Prostate gland (tissue), 2 donors: ENCODE data around the gene ANKIB1. TPM values are rescaled to one million over a fixed set of nuclear protein-coding genes. Genes with fewer than 3 reads are reported as not detected.

Experiments used
- DNase-seq: peaks from one replicate; pipeline ENCODE4 v3.0.0-alpha.2; 2019; ENCODE audit warnings: low spot score
- H3K27ac ChIP-seq, 2 donors: fragments of 200-600 bp; sonication (generic); 2 replicates each; pipeline ENCODE4 v1.5.1; 2017 to 2019
- H3K27me3 ChIP-seq: fragments of 200-600 bp; sonication (generic); replicated peaks from 2 replicates; pipeline ENCODE4 v1.5.1; 2019; ENCODE audit not compliant: insufficient read depth
- H3K36me3 ChIP-seq, 2 donors: fragments of 200-600 bp; sonication (generic); 1 replicate in 1 of 2; 2 replicates in 1 of 2; pipeline versions ENCODE4 v1.5.1 to v1.8.1; 2017 to 2019
- H3K4me1 ChIP-seq: fragments of 200-600 bp; sonication (generic); replicated peaks from 2 replicates; pipeline ENCODE4 v1.5.1; 2019
- H3K4me3 ChIP-seq, 2 donors: fragments of 200-600 bp; sonication (generic); 2 replicates each; pipeline ENCODE4 v1.5.1; 2017 to 2019
- H3K9me3 ChIP-seq: fragments of 200-600 bp; sonication (generic); 2 replicates; pipeline ENCODE4 v1.5.1; 2017
- POLR2A ChIP-seq: fragments of 450-650 bp; IDR thresholded peaks from one replicate; pipeline ENCODE4 v1.6.1; 2016; ENCODE audit warnings: antibody characterized with exemption, mild to moderate bottlenecking
- POLR2AphosphoS5 ChIP-seq: sonication (generic); formaldehyde crosslinking; IDR thresholded peaks from one replicate; pipeline ENCODE4 v1.6.1; 2017; ENCODE audit warnings: antibody characterized with exemption
- WGBS: methylation state at CpG from one replicate; pipeline ENCODE4 v1.1.5; 2018; 5-methylcytosine and 5-hydroxymethylcytosine counted together
- intact Hi-C: fragments of 100-400 bp; cut with DNase I; formaldehyde crosslinking; loops from one replicate; pipeline ENCODE4 v1.14.2; 2022
- total RNA-seq, 2 donors: library from RNA; depleted of rRNA; stranded (reverse); fragments of >200 nt; gene quantifications; one replicate each; pipeline ENCODE4 v1.1.0, GENCODE V29; 2016
- TF ChIP-seq, protein P1 (sequence below), 4 experiments: fragments of 200-600 bp in 2 of 4; fragments of 450-650 bp in 2 of 4; sonication (generic) in 2 of 4; IDR thresholded peaks; 1 replicate in 3 of 4; 2 replicates in 1 of 4; pipeline ENCODE4 v1.5.1; 2016 to 2019; ENCODE audit warnings: antibody characterized with exemption in 4 of 4, mild to moderate bottlenecking in 2 of 4, moderate library complexity in 2 of 4

Gene ANKIB1
- total RNA-seq, 2 donors from 2014 or later = 20.1 to 47.9 TPM

DNA sequence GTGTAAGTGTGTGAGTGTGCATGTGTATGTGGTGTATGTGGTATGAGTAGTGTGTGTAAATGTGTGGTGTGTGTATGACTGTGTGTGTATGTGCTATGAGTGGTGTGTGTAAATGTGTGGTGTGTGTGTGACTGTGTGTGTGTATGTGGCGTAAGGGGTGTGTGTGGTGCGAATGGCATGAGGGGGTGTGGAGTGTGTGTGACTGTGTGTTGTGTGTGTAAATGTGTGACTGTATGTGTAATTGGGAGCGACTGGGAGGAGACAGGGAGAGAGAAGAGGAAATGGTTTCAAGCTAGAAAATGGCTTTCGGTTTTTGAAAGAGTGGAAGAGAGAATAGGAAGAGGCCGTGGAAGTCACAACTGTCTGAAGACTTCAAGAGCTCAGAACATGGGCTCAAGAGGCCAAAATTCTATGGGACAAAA is 177.9 kb downstream of the ANKIB1 start:
- WGBS = 80% methylated on average over 5 of the region's 5 CpGs
- H3K4me1 ChIP-seq = no peaks in the 10 kb centered on the region
- no peaks in the 10 kb centered on the region for H3K9me3 ChIP-seq
- intact Hi-C loops = no loop called here
- no peak overlapping the region for H3K4me3 ChIP-seq
- no peak overlapping the region for H3K27ac ChIP-seq
- no peaks in the 10 kb centered on the region for H3K36me3 ChIP-seq
- H3K27me3 ChIP-seq = no peaks in the 10 kb centered on the region
- no peak for DNase-seq
- TF ChIP-seq POLR2AphosphoS5 = no peak
- TF ChIP-seq, protein P1, sequence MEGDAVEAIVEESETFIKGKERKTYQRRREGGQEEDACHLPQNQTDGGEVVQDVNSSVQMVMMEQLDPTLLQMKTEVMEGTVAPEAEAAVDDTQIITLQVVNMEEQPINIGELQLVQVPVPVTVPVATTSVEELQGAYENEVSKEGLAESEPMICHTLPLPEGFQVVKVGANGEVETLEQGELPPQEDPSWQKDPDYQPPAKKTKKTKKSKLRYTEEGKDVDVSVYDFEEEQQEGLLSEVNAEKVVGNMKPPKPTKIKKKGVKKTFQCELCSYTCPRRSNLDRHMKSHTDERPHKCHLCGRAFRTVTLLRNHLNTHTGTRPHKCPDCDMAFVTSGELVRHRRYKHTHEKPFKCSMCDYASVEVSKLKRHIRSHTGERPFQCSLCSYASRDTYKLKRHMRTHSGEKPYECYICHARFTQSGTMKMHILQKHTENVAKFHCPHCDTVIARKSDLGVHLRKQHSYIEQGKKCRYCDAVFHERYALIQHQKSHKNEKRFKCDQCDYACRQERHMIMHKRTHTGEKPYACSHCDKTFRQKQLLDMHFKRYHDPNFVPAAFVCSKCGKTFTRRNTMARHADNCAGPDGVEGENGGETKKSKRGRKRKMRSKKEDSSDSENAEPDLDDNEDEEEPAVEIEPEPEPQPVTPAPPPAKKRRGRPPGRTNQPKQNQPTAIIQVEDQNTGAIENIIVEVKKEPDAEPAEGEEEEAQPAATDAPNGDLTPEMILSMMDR (IDR thresholded peaks at IDR 0.05) = no peak
- no peak for TF ChIP-seq POLR2A

DNA sequence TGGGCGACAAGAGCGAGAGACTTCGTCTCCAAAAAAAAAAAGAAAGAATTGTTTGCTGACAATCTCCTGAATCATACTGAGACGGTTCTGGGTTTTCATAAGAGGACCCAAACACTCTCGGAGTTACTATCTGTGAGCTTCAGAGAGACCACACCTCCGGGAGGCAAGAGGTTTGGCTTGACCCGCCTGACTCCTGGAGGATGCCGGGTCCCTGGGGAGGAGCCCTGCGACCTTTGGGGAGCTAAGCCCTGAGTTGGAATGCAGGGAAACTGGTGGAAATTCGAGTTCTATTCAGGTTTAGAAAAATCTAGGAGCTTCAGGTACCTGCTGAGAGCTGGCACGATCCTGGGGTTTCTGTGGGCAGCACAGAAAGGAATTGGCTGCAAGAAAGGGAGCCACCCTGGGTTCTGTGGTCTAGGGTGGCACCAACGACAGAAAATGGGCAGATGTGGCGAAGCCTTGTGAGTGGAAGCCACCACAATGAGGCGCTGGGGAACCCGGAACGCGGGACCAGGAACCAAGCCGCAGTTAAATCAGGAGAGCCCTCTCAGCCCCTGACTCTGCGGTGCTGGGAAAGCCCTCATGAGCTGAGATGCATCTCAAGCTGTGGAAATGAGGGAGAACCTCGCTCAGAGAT is 179.7 kb downstream of the ANKIB1 start:
- Histone ChIP-seq H3K36me3 (no peaks in the 10 kb centered on the region), H3K4me3 (no peak overlapping the region), H3K9me3 (no peaks in the 10 kb centered on the region), H3K4me1 (no peaks in the 10 kb centered on the region), H3K27me3 (no peaks in the 10 kb centered on the region), H3K27ac (no peak overlapping the region)
- intact Hi-C loops = no loop called here
- 63% methylated on average over 20 of the region's 20 CpGs for WGBS
- DNase-seq = no peak
- TF ChIP-seq, protein P1 (IDR thresholded peaks at IDR 0.05) = no peak
- TF ChIP-seq POLR2AphosphoS5 (no peak), POLR2A (no peak)

DNA sequence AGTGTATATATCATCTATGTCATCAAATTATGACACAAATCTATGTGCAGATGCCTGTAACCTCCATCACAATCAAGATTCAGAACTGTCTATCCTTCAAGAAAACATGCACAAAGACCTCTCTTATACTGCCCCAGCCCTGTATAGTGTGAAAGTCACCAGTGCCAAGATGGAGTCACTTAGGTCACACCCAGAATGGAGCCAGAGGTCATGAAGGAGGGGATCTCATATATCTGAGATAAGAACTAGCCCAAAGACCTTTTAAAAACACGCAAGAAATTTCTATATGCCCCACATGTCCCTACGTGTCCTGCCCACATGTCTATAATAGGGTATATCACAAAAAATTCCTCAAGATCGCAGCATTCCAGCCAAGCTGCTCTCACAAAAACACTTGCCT is 181.4 kb downstream of the ANKIB1 start:
- Histone ChIP-seq H3K27me3 (no peaks in the 10 kb centered on the region), H3K4me3 (no peak overlapping the region), H3K36me3 (no peaks in the 10 kb centered on the region), H3K4me1 (no peaks in the 10 kb centered on the region), H3K27ac (no peak overlapping the region), H3K9me3 (no peaks in the 10 kb centered on the region)
- DNase-seq = no peak
- intact Hi-C loops = no loop called here
- TF ChIP-seq POLR2AphosphoS5 = no peak
- TF ChIP-seq, protein P1 (IDR thresholded peaks at IDR 0.05) = no peak
- no peak for TF ChIP-seq POLR2A
- 77% methylated on average over 3 of the region's 3 CpGs for WGBS

DNA sequence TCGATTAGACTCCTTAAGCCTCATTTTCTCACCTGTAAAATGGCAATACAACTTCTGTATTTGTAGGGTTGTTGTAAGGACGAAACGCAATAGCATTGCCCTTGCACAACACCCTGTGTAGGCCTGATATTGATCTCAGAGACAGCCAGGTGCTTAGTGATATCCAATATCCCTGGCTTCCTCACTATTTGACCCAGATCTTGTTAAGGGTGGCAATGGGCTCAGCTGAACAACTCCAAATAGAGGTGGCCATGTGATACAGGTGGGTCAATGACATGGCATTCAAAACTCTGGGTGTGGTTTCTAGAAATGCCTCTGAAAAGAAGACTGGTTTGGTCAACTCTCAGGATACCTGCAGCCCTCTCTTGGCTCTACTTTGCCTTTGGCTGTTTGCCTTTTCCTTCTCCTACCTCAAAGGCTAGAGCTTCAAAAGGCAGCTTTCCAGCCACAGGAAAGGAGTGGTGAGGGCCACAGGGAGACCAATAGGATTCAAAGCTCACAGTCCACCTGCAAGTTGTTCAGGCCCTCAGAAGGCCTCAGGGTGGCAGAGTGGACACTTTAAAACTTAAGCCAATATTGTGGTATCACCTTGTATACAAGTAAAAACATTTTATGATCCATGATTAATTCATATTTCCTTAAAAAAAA is 186.6 kb downstream of the ANKIB1 start:
- 91% methylated on average over 3 of the region's 3 CpGs for WGBS
- no peak overlapping the region for H3K4me3 ChIP-seq
- H3K27me3 ChIP-seq = no peaks in the 10 kb centered on the region
- no peaks in the 10 kb centered on the region for H3K4me1 ChIP-seq
- no peak overlapping the region for H3K27ac ChIP-seq
- no peaks in the 10 kb centered on the region for H3K36me3 ChIP-seq
- H3K9me3 ChIP-seq = no peaks in the 10 kb centered on the region
- DNase-seq = no peak
- intact Hi-C loops = no loop called here
- TF ChIP-seq, protein P1 (IDR thresholded peaks at IDR 0.05) = no peak
- TF ChIP-seq POLR2A = no peak
- no peak for TF ChIP-seq POLR2AphosphoS5

DNA sequence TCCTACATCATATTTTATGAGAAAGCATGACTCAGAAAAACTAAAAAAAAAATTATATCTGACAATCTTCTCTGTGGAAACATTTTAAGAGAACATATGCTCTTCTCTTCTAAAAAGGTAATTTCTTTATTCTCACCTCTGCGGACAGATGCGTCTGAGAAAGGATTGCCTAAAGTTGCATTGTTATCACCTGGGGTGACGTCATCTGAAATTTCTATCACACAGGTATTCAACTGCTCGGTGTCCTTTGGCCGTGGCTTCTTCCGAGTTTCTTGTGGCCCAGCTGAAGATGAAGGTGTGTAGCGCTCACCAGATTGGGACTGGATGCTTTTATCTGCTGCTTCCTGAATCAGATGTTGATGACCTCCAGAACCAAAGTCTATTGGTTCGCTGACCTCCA is 187.2 kb downstream of the ANKIB1 start:
- Histone ChIP-seq H3K36me3 (no peaks in the 10 kb centered on the region), H3K4me1 (no peaks in the 10 kb centered on the region), H3K27ac (no peak overlapping the region), H3K4me3 (no peak overlapping the region), H3K27me3 (no peaks in the 10 kb centered on the region), H3K9me3 (no peaks in the 10 kb centered on the region)
- no peak for TF ChIP-seq POLR2AphosphoS5
- TF ChIP-seq, protein P1 (IDR thresholded peaks at IDR 0.05) = no peak
- TF ChIP-seq POLR2A = no peak
- DNase-seq = no peak
- 97% methylated on average over 8 of the region's 8 CpGs for WGBS
- intact Hi-C loops = no loop called here
